ENCODE results near the gene PCSK5.

PCSK5 gene

GRCh38 chr9:76018761-76019160 is 128.3 kb downstream of the PCSK5 start:
- DNase-seq (ENCODE audit: low read depth, low spot score): no peak
- no peak overlapping the region for H3K9ac ChIP-seq (ENCODE audit: insufficient read length, low read depth)
- no peak overlapping the region for H3K4me3 ChIP-seq (ENCODE audit: insufficient read length, low read depth)
- H3K36me3 ChIP-seq (ENCODE audit: insufficient read depth, insufficient read length, low read length): no peaks in the 10 kb centered on the region
- H3K9me3 ChIP-seq (ENCODE audit: insufficient read depth, low read length): no peaks in the 10 kb centered on the region
- TF ChIP-seq YY1 (IDR thresholded peaks at IDR 0.05; ENCODE audit: insufficient read depth, insufficient read length) (no peak), ZNF274 (IDR thresholded peaks at IDR 0.05; ENCODE audit: low read depth, low read length) (no peak), SUZ12 (IDR thresholded peaks at IDR 0.05; ENCODE audit: extremely low read depth, insufficient read depth, insufficient read length) (no peak)
- no peaks in the 10 kb centered on the region for H3K4me1 ChIP-seq (ENCODE audit: insufficient read depth, insufficient read length)
- no peaks in the 10 kb centered on the region for H3K27me3 ChIP-seq (ENCODE audit: insufficient read depth, insufficient read length)

GRCh38 chr9:76020652-76021051 is 130.2 kb downstream of the PCSK5 start:
- TF ChIP-seq YY1 (IDR thresholded peaks at IDR 0.05; ENCODE audit: insufficient read depth, insufficient read length) (no peak), SUZ12 (IDR thresholded peaks at IDR 0.05; ENCODE audit: extremely low read depth, insufficient read depth, insufficient read length) (no peak), ZNF274 (IDR thresholded peaks at IDR 0.05; ENCODE audit: low read depth, low read length) (no peak)
- Histone ChIP-seq H3K9ac (ENCODE audit: insufficient read length, low read depth) (no peak overlapping the region), H3K27me3 (ENCODE audit: insufficient read depth, insufficient read length) (no peaks in the 10 kb centered on the region), H3K4me3 (ENCODE audit: insufficient read length, low read depth) (no peak overlapping the region), H3K36me3 (ENCODE audit: insufficient read depth, insufficient read length, low read length) (no peaks in the 10 kb centered on the region), H3K9me3 (ENCODE audit: insufficient read depth, low read length) (no peaks in the 10 kb centered on the region), H3K4me1 (ENCODE audit: insufficient read depth, insufficient read length) (no peaks in the 10 kb centered on the region)
- DNase-seq (ENCODE audit: low read depth, low spot score): no peak

- no peaks in the 10 kb centered on the region for H3K4me1 ChIP-seq (ENCODE audit: insufficient read depth, insufficient read length)
- H3K27me3 ChIP-seq (ENCODE audit: insufficient read depth, insufficient read length): no peaks in the 10 kb centered on the region
- H3K9me3 ChIP-seq (ENCODE audit: insufficient read depth, low read length): no peaks in the 10 kb centered on the region
- H3K4me3 ChIP-seq (ENCODE audit: insufficient read length, low read depth): no peak overlapping the region
- H3K9ac ChIP-seq (ENCODE audit: insufficient read length, low read depth): no peak overlapping the region
- DNase-seq (ENCODE audit: low read depth, low spot score): no peak
- H3K36me3 ChIP-seq (ENCODE audit: insufficient read depth, insufficient read length, low read length): peaks cover 5% of the 10 kb centered on the region
- TF ChIP-seq ZNF274 (IDR thresholded peaks at IDR 0.05; ENCODE audit: low read depth, low read length) (no peak), SUZ12 (IDR thresholded peaks at IDR 0.05; ENCODE audit: extremely low read depth, insufficient read depth, insufficient read length) (no peak), YY1 (IDR thresholded peaks at IDR 0.05; ENCODE audit: insufficient read depth, insufficient read length) (no peak)
These were observed 131.8 kb downstream of the PCSK5 start for GRCh38 chr9:76022317-76022716.

- Histone ChIP-seq H3K4me1 (ENCODE audit: insufficient read depth, insufficient read length) (no peaks in the 10 kb centered on the region), H3K27me3 (ENCODE audit: insufficient read depth, insufficient read length) (no peaks in the 10 kb centered on the region), H3K9me3 (ENCODE audit: insufficient read depth, low read length) (no peaks in the 10 kb centered on the region), H3K36me3 (ENCODE audit: insufficient read depth, insufficient read length, low read length) (peaks cover 5% of the 10 kb centered on the region), H3K4me3 (ENCODE audit: insufficient read length, low read depth) (no peak overlapping the region), H3K9ac (ENCODE audit: insufficient read length, low read depth) (no peak overlapping the region)
- DNase-seq (ENCODE audit: low read depth, low spot score): no peak
- no peak for TF ChIP-seq ZNF274 (IDR thresholded peaks at IDR 0.05; ENCODE audit: low read depth, low read length)
- no peak for TF ChIP-seq YY1 (IDR thresholded peaks at IDR 0.05; ENCODE audit: insufficient read depth, insufficient read length)
- no peak for TF ChIP-seq SUZ12 (IDR thresholded peaks at IDR 0.05; ENCODE audit: extremely low read depth, insufficient read depth, insufficient read length)
These were observed 133.3 kb downstream of the PCSK5 start for GRCh38 chr9:76023715-76024195.

GRCh38 chr9:76025286-76025685 is 134.8 kb downstream of the PCSK5 start:
- no peak overlapping the region for H3K9ac ChIP-seq (ENCODE audit: insufficient read length, low read depth)
- TF ChIP-seq ZNF274 (IDR thresholded peaks at IDR 0.05; ENCODE audit: low read depth, low read length) (no peak), YY1 (IDR thresholded peaks at IDR 0.05; ENCODE audit: insufficient read depth, insufficient read length) (no peak), SUZ12 (IDR thresholded peaks at IDR 0.05; ENCODE audit: extremely low read depth, insufficient read depth, insufficient read length) (no peak)

GRCh38 chr9:76026796-76027195 is 136.3 kb downstream of the PCSK5 start:
- Histone ChIP-seq H3K9ac (ENCODE audit: insufficient read length, low read depth) (no peak overlapping the region), H3K27me3 (ENCODE audit: insufficient read depth, insufficient read length) (no peaks in the 10 kb centered on the region), H3K4me1 (ENCODE audit: insufficient read depth, insufficient read length) (no peaks in the 10 kb centered on the region), H3K9me3 (ENCODE audit: insufficient read depth, low read length) (no peaks in the 10 kb centered on the region), H3K36me3 (ENCODE audit: insufficient read depth, insufficient read length, low read length) (peaks cover 7% of the 10 kb centered on the region), H3K4me3 (ENCODE audit: insufficient read length, low read depth) (no peak overlapping the region)
- TF ChIP-seq ZNF274 (IDR thresholded peaks at IDR 0.05; ENCODE audit: low read depth, low read length) (no peak), SUZ12 (IDR thresholded peaks at IDR 0.05; ENCODE audit: extremely low read depth, insufficient read depth, insufficient read length) (no peak), YY1 (IDR thresholded peaks at IDR 0.05; ENCODE audit: insufficient read depth, insufficient read length) (no peak)
- DNase-seq (ENCODE audit: low read depth, low spot score): no peak

More at GRCh38 chr9:76025286-76025685, 134.8 kb downstream of the PCSK5 start:
- no peak for DNase-seq (ENCODE audit: low read depth, low spot score)
- Histone ChIP-seq H3K27me3 (ENCODE audit: insufficient read depth, insufficient read length) (no peaks in the 10 kb centered on the region), H3K4me3 (ENCODE audit: insufficient read length, low read depth) (no peak overlapping the region), H3K4me1 (ENCODE audit: insufficient read depth, insufficient read length) (no peaks in the 10 kb centered on the region), H3K9me3 (ENCODE audit: insufficient read depth, low read length) (no peaks in the 10 kb centered on the region), H3K36me3 (ENCODE audit: insufficient read depth, insufficient read length, low read length) (peaks cover 5% of the 10 kb centered on the region)

GRCh38 chr9:76027416-76027815 is 136.9 kb downstream of the PCSK5 start:
- H3K4me3 ChIP-seq (ENCODE audit: insufficient read length, low read depth): no peak overlapping the region
- no peaks in the 10 kb centered on the region for H3K27me3 ChIP-seq (ENCODE audit: insufficient read depth, insufficient read length)
- peaks cover 7% of the 10 kb centered on the region for H3K36me3 ChIP-seq (ENCODE audit: insufficient read depth, insufficient read length, low read length)
- DNase-seq (ENCODE audit: low read depth, low spot score): no peak
- TF ChIP-seq ZNF274 (IDR thresholded peaks at IDR 0.05; ENCODE audit: low read depth, low read length): no peak
- no peaks in the 10 kb centered on the region for H3K9me3 ChIP-seq (ENCODE audit: insufficient read depth, low read length)
- H3K4me1 ChIP-seq (ENCODE audit: insufficient read depth, insufficient read length): no peaks in the 10 kb centered on the region
- H3K9ac ChIP-seq (ENCODE audit: insufficient read length, low read depth): no peak overlapping the region

GRCh38 chr9:76027861-76028260 is 137.4 kb downstream of the PCSK5 start:
- DNase-seq (ENCODE audit: low read depth, low spot score): no peak
- Histone ChIP-seq H3K36me3 (ENCODE audit: insufficient read depth, insufficient read length, low read length) (peaks cover 7% of the 10 kb centered on the region), H3K4me3 (ENCODE audit: insufficient read length, low read depth) (no peak overlapping the region), H3K27me3 (ENCODE audit: insufficient read depth, insufficient read length) (no peaks in the 10 kb centered on the region), H3K4me1 (ENCODE audit: insufficient read depth, insufficient read length) (no peaks in the 10 kb centered on the region), H3K9ac (ENCODE audit: insufficient read length, low read depth) (no peak overlapping the region), H3K9me3 (ENCODE audit: insufficient read depth, low read length) (no peaks in the 10 kb centered on the region)
- no peak for TF ChIP-seq YY1 (IDR thresholded peaks at IDR 0.05; ENCODE audit: insufficient read depth, insufficient read length)
- TF ChIP-seq ZNF274 (IDR thresholded peaks at IDR 0.05; ENCODE audit: low read depth, low read length): no peak
- no peak for TF ChIP-seq SUZ12 (IDR thresholded peaks at IDR 0.05; ENCODE audit: extremely low read depth, insufficient read depth, insufficient read length)
